Pancreas (tissue), 10 donors: ENCODE measurements around the gene BNIP5. TPM values are rescaled to one million over a fixed set of nuclear protein-coding genes. Genes with fewer than 3 reads are reported as not detected.

Experiments
- ATAC-seq, 4 donors: fragments of 200-7000 bp; cut with Tn5 transposase; one replicate each; pipeline versions ENCODE4 v1.8.0 to v1.9.1; 2020; ENCODE audit warnings: mild to moderate bottlenecking in 4 of 4, moderate library complexity in 4 of 4
- DNase-seq, 6 donors: peaks; one replicate each; pipeline ENCODE4 v3.0.0-alpha.2; 2020
- FAIRE-seq: peaks from 2 replicates; lab custom pipeline; 2012; peaks lifted over from hg19 to GRCh38; lab: Jason Lieb, UNC
- H3K27ac ChIP-seq, 4 donors: fragments of 200-600 bp; sonication (generic); 1 replicate in 3 of 4; 2 replicates in 1 of 4; pipeline versions ENCODE4 v1.5.0 to v1.8.0; 2020
- H3K27me3 ChIP-seq, 4 donors: fragments of 200-600 bp; one replicate each; pipeline ENCODE4 v1.8.0; 2021
- H3K36me3 ChIP-seq, 3 donors: fragments of 200-600 bp; sonication (generic) in 1 of 3; one replicate each; pipeline versions ENCODE4 v1.5.0 to v1.8.0; 2020 to 2021
- H3K4me1 ChIP-seq, 3 donors: fragments of 200-600 bp; one replicate each; pipeline ENCODE4 v1.8.0; 2021
- H3K4me3 ChIP-seq, 4 donors: fragments of 200-600 bp; sonication (generic) in 2 of 4; one replicate each; pipeline versions ENCODE4 v1.5.0 to v1.8.0; 2020 to 2021
- H3K9me3 ChIP-seq, 4 donors: fragments of 200-600 bp; one replicate each; pipeline ENCODE4 v1.8.0; 2021
- CTCF ChIP-seq, 4 donors: fragments of 200-600 bp; sonication (generic) in 3 of 4; IDR thresholded peaks; one replicate each; pipeline versions ENCODE4 v1.5.0 to v1.8.0; 2021; ENCODE audit warnings: antibody characterized with exemption in 4 of 4
- WGBS, 2 donors: extraction: QIAGEN DNeasy Blood & Tissue Kit; methylation state at CpG; one replicate each; pipeline ENCODE4 v1.1.7; 2013; 5-methylcytosine and 5-hydroxymethylcytosine counted together
- intact Hi-C, 3 donors: fragments of 100-400 bp; cut with DNase I; formaldehyde crosslinking; loops; one replicate each; pipeline versions ENCODE4 v1.11.1 to v1.14.2; 2022
- polyA plus RNA-seq, 2 donors: library from polyadenylated mRNA; stranded (reverse); fragments of 200-250 nt; gene quantifications; one replicate each; pipeline ENCODE4 v1.2.3, GENCODE V29; 2013
- total RNA-seq, 6 donors: library from RNA; stranded (reverse); fragmentation: NEBNext Ultra II Directional in 4 of 6; extraction: Animal tissue kit (Norgen Biotek cat#: 25700) in 4 of 6; gene quantifications; one replicate each; pipeline versions ENCODE4 v1.2.1 to v1.2.4, GENCODE V29; 2021 to 2023
- donor health status: healthy with polysubstance abuse.
- donor health status: DM: no; HTN: no; CAD: no; lungs with moderate emphysema.
- donor health status: DM: no; HTN: no; CAD: no.
- donor health status: control.
- donor health status: control.
- donor health status: Bipolar disorder and iron deficiency.
- donor health status: DM: yes; HTN: yes; CAD: no.
- donor health status: DM: no; HTN: no; CAD: no.
- donor health status: DM: no; HTN: no; CAD: no.
- donor health status: DM: yes; HTN: yes; CAD: no.

The BNIP5 gene
- total and polyA plus RNA-seq, 8 donors, result 0.12 to 37.5 (median 0.38) TPM

DNA sequence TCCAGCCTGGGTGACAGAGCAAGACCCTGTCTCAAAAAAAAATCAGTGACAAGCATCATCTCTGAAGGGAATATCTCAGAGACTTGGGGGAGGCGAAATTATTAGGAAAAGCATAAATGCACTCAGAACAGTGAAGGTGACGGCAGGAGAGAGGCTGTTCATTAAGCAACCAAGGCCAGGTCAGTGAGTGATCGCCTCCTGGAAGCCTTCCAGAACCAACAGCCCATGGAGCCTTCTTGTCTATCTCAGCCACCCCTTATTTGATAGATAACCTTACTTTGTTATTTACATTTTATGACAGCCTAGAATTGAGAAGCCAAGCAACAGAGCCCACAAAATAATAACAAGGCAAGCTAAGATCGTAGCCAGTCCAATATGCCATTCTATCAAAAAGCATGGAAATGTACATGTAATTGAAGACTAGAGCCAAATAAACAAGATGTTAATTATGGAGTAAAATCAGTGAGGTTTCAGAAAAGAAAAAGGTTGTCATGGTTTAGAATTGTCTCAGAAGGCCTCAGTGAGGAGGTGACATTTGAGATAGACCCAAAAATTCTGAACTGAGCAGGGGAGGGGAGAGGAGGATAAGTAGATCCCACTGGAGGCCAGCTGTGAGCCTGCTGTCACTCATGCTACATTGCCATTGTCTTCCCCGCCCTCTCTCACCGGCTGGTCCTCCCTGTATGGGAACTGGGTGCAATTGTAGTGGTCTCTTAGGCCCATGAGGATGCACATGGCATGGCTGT lies 17.8 kb downstream of the BNIP5 start:
- peaks cover 0 to 7% (median 0%) of the 10 kb centered on the region in 3 donors for H3K4me1 ChIP-seq
- peak overlapping the region in 1 of 4 donors; percentile 5 for H3K27ac ChIP-seq
- no peak overlapping the region for H3K4me3 ChIP-seq
- WGBS, 2 donors, result 40 to 45% methylated on average over 6 of the region's 6 CpGs
- ATAC-seq (peak; percentile 50 to 85 (median 76)), FAIRE-seq (no peak), DNase-seq (peak in 4 of 6 donors; percentile 46 to 64 (median 50))
- TF ChIP-seq CTCF (IDR thresholded peaks at IDR 0.05), result no peak
- intact Hi-C loops, result no loop called here
- no peaks in the 10 kb centered on the region for H3K27me3 ChIP-seq
- H3K36me3 ChIP-seq, result no peaks in the 10 kb centered on the region
- H3K9me3 ChIP-seq, result no peaks in the 10 kb centered on the region

GRCh38 chr6:36317623-36318022 lies 19.1 kb downstream of the BNIP5 start:
- ATAC-seq (no peak), DNase-seq (no peak), FAIRE-seq (no peak)
- TF ChIP-seq CTCF (IDR thresholded peaks at IDR 0.05), result no peak
- Histone ChIP-seq H3K4me1 (peaks cover 0 to 7% (median 0%) of the 10 kb centered on the region in 3 donors), H3K36me3 (no peaks in the 10 kb centered on the region), H3K27me3 (no peaks in the 10 kb centered on the region), H3K9me3 (no peaks in the 10 kb centered on the region), H3K27ac (no peak overlapping the region), H3K4me3 (no peak overlapping the region)
- intact Hi-C loops, result no loop called here
- 86 to 89% methylated on average over 2 of the region's 2 CpGs for WGBS, 2 donors

GRCh38 chr6:36315921-36316320 lies 20.8 kb downstream of the BNIP5 start:
- Histone ChIP-seq H3K27ac (no peak overlapping the region), H3K9me3 (no peaks in the 10 kb centered on the region), H3K4me1 (peaks cover 0 to 7% (median 0%) of the 10 kb centered on the region in 3 donors), H3K36me3 (no peaks in the 10 kb centered on the region), H3K27me3 (no peaks in the 10 kb centered on the region), H3K4me3 (no peak overlapping the region)
- DNase-seq (no peak), FAIRE-seq (no peak), ATAC-seq (peak in 2 of 4 donors; percentile 23 to 33)
- no peak for TF ChIP-seq CTCF (IDR thresholded peaks at IDR 0.05)
- 77 to 81% methylated on average over 5 of the region's 5 CpGs for WGBS, 2 donors
- intact Hi-C loops, result no loop called here

- WGBS, 2 donors, result 82 to 86% methylated on average over 3 of the region's 3 CpGs
- Histone ChIP-seq H3K9me3 (no peaks in the 10 kb centered on the region), H3K27me3 (no peaks in the 10 kb centered on the region), H3K27ac (no peak overlapping the region), H3K4me3 (no peak overlapping the region), H3K36me3 (no peaks in the 10 kb centered on the region), H3K4me1 (peaks cover 0 to 6% (median 0%) of the 10 kb centered on the region in 3 donors)
- TF ChIP-seq CTCF (IDR thresholded peaks at IDR 0.05), result no peak
- intact Hi-C loops, result no loop called here
- DNase-seq, result no peak
- ATAC-seq, result peak in 2 of 4 donors; percentile 28 to 49
- no peak for FAIRE-seq
Observed at GRCh38 chr6:36314221-36315014, 22.3 kb downstream of the BNIP5 start.
